GM19238 (cell line): Measurements from ENCODE around the gene ITGAE.

Experiments used
- DNase-seq: peaks from one replicate; pipeline ENCODE4 v3.0.0; 2011; ENCODE audit warnings: low spot score; ENCODE audit not compliant: insufficient read length

Gene ITGAE

DNA sequence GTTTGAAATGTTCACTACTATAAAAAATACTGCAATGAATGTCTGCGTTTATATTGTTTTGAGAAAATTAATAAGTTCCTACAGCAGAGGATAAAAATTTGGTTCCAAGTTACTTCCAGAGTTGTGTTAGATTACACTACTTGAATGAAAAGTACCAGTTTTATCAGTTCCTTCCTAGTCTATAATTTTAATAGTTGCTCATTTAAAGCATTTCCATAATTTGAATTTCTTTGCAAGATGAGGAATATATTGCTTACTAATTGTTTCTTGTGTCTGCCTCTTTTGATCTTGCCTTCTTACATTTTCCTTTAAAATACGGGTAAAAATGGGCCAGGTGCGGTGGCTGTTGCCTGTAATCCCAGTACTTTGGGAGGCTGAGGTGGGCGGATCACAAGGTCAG, 128.4 kb downstream of the ITGAE start:
- DNase-seq, result no peak

- DNase-seq, result no peak
These were observed 131.4 kb downstream of the ITGAE start for GRCh38 chr17:3669548-3669947.

DNA sequence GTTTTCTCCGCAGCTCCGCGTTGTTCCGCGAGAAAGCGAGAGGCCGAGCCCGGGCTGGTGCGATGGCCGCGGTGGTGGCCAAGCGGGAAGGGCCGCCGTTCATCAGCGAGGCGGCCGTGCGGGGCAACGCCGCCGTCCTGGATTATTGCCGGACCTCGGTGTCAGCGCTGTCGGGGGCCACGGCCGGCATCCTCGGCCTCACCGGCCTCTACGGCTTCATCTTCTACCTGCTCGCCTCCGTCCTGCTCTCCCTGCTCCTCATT, 132.0 kb downstream of the ITGAE start:
- DNase-seq, result no peak

- peak; percentile 100 for DNase-seq
These were observed 132.5 kb downstream of the ITGAE start, which contains the start of the genes EMC6 and TAX1BP3 for GRCh38 chr17:3668279-3669084. Gene EMC6, plus strand, starts transcription at chr17:3668812. Its CDS starts 335 bp downstream, at chr17:3669147. Gene TAX1BP3, minus strand, starts transcription at chr17:3668578. Its CDS starts 52 bp downstream, at chr17:3668526.

GRCh38 chr17:3667366-3668278, 133.4 kb downstream of the ITGAE start:
- no peak for DNase-seq

DNA sequence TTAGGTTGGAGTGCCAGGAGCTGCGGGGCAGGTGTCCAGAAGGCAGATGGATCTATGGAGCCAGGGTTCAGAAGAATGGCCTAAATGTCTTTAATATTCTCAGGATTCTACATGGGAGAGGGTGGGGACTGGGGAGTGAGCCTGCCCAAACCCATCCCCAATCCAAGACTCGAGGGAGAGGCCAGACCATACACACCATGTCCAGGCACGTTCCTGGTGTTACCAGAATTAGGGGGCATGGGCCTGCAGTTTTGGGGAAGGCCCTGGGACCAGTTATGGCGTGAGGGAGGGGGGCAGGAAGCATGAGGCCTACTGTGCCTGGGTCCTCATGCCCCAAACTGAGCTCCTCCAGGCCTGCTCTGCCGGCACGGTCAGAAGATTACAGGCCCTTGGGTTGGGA, 134.5 kb downstream of the ITGAE start:
- DNase-seq, result no peak

- DNase-seq, result no peak
These were observed 135.2 kb downstream of the ITGAE start for GRCh38 chr17:3665834-3666233.
